A204.1 (cell line): ENCODE results near the gene DPF1.
"Not testable (repeated sequence)": the region's sequence is repeated elsewhere in the genome, so short reads cannot be mapped to it uniquely, and the experiment has no call there.

Source experiments
- FAIRE-seq: peaks from 2 replicates; lab custom pipeline; 2012; peaks lifted over from hg19 to GRCh38; lab: Jason Lieb, UNC

The DPF1 gene

DNA sequence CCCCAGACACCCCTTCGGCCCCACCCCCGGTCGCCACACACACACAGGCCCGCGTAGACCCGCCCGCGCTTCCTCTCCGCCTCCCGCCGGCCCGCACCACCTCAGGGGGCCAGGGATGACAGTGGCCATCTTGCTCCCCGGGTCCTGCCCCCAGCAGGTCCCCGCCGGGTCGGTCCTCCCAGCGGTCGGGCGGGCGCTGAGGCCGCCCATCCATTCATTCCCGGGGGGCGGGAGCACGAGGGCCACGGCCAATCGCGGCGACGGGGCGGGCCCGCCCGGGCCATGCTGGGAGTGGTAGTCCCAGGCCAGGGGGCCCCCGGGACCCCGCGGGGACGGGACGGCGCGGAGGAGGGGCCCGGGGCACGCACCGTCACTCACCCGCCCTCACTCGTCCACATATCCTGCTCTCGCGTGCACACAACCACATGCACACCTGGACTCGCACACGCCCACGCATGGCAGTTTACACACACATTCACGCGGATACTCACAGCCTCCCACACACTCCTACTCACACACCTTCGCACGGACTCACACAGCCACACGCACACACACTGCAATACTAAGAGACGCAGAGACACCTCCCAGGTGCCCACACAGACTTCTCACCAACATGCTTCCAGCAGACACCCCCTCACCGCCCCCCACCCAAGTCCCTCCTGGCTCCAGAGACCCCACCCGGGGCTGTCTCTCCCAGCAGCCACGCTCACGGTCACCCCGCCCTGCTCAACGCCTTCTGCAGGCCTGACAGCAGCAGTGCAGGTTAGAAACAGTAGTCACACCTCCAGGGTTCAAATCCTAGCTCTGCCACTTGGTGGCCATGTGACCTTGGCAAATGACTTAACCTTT lies at the start of gene DPF1:
DPF1 (minus strand) TSS at position 209 of the 849 bp plus-strand sequence; CDS start at position 129, 80 bp downstream.
- no peak for FAIRE-seq

DNA sequence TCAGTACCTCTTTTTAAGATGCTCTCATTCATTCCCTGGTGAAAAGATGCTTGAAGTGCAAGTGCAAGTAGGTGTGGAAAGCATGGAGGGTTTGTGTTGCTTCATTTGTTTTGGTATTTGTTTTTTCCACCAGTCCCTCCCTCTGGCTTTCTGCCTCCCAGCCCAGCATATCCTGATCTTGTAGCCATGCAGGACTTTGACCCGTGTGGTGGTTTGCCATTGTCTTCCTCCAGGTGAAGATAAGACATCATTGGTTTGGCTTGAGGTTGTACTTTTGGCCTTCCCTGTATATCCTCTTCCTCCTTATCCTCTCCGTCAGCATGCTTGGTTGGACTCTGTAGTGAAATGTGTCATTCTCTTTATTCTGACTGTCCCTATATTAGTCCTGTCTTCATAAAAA lies 49.5 kb upstream of the DPF1 start:
- FAIRE-seq: no peak

DNA sequence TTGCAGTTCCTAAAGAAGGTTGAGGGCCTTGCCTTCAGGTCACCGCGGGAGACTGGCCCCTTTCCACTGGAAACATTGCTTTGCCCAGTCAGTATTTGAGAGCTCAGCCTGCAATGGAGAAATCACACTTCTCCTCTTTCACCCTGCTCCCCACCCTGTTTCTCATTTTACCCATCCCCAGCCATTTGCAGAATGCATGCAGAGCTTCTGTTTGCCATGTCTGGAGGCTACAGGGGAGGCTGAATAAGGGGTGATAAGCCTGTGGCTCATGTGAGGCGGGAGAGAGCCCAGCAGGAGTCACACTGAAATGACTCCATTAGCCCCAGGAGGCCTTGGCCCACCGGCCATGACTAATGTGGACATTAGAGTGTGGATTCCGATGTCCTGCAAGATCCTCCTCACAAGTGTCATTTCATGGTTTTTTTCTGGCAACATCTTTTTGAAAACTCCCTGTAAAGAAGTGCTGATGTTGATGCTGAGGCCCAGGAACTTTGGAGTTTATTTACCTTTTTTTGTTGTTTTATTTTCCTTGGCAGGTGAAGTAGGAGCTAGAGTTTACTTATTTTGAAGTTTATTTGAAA lies 46.7 kb upstream of the DPF1 start:
- no peak for FAIRE-seq

DNA sequence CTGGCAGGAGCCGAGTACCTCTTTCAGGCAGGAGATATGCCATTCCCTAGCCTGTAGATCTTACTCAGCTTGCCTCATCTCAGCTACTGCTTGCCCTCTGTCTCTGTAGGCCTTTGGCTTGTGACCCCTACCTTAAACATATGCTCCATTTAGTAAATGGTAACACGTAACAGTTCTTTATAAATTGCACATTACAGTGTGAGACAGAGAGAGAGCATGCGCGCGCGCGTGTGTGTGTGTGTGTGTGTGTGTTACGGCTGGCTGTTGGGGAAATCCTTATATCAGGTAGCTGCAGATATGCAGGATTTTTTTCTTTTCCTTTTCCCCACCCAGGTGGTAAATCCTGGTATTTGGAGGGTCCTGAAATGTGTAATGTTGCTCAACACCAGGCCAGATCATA lies 44.5 kb upstream of the DPF1 start:
- no peak for FAIRE-seq

DNA sequence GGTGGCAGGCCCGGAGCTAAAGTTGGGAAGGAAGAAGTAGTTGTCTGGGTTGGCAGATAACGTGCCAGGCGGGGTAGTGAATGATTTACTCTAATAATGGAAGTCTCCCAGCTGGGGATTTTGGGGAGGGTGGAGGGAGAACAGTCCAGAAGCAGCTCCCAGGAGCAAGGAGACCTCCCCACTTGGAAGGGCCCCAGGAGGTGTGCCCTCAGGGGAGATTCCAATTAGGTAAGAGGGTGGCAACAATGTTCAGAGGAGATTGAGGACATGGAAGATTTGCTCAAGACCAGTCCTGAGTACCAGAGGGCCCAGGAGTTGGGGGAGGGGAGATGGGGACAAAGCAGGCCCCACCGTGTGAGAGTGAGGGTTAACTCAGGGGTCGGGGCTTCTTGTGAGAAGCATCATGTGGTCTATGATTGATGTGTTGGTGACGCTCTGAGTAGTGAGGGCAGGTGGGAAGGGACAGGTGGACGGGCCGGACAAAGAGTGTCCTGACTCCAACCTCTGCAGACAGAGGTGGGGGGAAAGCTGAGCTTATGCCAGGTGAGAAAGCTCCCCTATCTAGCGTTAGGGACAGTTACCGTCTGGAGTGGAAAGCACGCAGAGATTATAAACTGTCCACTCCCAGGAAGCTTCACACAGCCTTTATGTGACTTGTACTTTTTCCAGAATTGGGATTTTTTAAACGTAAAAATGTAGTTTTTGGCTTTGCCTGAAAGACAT lies 43.9 kb upstream of the DPF1 start:
- FAIRE-seq: no peak

DNA sequence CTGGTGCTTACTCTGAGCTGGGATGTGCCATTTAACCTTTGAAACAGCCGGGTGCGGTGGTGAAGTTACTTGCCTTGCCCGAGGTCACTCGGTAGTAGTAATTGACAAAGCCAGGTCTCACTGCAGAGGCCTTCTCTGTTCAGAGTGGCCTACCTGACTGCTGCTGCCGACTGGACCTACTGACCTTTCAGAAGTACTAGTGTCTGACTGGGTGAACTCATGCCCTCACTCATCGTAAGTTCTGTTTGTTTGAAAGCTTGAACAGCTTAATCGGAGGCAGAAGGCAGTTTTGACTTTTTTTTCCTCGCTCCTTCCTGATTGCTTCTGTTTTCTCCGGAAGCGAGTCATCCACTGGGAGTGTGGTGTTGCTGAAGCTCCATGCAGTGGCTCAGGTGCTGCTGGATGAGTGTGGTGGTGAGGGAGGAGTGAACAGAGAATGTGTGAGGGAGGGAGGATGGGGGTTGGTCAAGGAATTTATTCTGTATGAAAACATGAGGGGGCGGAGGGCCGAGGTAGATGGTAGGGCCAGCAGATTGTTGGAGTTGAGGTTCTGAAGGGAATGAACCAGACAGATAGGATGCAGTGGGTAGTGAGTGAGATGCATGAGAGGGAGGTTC lies 43.1 kb upstream of the DPF1 start:
- FAIRE-seq: no peak

DNA sequence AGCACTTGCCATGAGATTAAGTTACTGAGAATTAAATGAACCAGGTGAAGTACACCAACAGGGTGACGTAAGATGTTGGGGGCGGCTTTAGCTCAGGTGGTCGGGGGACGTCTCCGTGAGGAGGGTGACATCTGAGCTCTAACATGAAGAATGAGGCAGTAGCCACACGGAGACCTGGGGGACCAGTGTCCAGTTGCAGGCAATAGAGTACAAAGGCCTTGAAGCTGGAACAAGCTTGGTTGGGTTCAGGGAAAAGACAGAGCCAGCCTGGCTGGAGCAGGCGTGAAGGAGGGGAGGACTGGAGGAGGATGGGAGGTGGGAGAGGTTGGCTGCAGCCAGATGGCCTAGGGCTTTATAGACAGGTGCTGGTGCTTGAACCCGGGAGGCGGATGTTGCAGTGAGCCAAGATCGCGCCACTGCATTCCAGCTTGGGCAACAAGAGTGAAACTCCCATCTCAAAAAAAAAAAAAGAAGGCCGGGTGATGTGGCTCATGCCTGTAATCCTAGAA lies 42.0 kb upstream of the DPF1 start:
- no peak for FAIRE-seq

DNA sequence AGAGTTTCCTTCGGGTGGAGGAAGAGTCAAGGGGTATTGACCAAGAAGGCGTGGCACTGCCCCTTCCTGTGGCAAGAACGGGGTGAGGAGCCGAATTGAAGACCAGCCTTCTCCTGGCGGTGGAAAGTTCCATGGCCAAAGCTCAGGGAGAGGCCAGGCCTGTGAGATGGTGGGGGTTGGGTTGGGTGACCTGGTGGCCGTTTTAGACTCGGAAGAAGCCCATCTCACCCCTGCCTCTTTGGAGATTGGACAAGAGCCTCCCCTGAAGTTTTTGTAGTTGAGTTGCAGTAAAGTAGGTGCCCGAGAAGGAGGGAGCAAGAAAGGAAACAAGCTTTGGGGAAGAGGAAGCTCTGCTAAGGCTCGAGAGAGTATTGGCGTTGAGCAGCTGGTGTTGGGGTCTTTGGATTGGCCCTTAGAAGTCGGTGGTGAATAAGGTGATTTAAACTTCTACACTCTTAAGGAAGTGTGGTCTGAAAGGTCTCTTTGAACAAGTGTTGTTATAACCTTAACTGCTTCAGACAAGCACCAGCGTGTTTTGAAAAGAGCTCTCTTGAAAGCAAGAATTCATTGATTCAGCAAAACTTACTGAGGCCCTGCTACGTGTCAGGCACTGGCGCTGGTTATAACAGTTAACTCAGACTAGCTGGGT lies 41.3 kb upstream of the DPF1 start:
- no peak for FAIRE-seq

DNA sequence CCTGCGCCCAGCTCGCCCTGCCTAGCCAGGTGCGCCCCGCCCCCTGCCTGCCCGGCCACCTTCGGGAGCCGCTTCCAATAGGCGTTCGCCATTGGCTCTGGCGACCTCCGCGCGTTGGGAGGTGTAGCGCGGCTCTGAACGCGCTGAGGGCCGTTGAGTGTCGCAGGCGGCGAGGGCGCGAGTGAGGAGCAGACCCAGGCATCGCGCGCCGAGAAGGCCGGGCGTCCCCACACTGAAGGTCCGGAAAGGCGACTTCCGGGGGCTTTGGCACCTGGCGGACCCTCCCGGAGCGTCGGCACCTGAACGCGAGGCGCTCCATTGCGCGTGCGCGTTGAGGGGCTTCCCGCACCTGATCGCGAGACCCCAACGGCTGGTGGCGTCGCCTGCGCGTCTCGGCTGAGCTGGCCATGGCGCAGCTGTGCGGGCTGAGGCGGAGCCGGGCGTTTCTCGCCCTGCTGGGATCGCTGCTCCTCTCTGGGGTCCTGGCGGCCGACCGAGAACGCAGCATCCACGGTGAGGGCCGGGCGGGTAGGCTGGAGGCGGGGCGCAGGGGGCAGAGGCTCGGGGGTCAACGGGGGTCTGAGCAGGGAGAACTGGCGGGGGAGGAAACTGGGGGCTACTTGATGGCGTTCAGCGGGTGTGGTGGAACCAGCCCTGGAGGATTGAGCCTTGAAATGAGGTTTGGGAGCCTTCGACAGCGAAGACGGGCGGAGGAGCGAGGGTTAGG lies 40.6 kb upstream of the DPF1 start, which contains the start of gene SPINT2:
SPINT2 (plus strand) TSS at position 88 of the 727 bp plus-strand sequence; CDS start at position 408, 320 bp downstream.
- FAIRE-seq: no peak

DNA sequence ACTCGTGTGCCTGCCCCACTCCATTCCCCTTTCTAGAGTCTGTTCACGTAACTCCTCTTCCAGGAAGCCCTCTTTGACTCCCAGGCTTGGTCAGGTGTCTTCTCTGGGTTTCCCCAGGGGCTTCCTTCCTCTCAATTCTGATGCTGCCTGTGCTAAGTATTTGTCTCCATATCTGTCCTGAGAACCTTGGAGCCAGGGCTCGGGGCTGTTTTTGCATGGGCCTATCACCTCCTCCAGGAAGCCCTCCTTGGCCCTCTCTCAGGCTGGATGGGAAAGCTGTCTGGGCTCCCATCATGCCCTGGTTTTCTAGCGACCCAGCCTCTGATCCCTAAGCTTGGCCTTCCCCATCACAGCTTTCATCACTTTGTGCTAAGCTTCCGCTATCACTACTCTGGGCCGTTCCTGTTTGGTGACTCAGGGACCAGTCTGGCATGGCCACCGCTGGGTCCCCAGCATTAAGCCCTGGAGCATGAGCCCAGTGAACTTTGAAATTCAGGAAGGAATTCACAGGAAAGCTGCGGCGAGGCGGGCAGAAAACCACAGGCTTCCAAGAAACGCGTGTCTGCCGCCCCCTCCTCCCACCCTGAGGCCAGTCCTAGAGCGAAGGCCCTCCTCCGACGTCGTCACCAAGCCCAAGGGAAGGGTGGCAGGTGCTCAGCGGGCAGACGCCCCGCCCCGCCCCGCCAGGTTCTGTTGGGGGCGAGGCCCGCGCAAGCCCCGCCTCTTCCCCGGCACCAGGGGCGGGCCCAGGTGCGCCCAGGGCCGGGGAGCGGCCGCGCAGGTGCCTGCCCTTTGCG lies 39.9 kb upstream of the DPF1 start:
- FAIRE-seq: no peak

DNA sequence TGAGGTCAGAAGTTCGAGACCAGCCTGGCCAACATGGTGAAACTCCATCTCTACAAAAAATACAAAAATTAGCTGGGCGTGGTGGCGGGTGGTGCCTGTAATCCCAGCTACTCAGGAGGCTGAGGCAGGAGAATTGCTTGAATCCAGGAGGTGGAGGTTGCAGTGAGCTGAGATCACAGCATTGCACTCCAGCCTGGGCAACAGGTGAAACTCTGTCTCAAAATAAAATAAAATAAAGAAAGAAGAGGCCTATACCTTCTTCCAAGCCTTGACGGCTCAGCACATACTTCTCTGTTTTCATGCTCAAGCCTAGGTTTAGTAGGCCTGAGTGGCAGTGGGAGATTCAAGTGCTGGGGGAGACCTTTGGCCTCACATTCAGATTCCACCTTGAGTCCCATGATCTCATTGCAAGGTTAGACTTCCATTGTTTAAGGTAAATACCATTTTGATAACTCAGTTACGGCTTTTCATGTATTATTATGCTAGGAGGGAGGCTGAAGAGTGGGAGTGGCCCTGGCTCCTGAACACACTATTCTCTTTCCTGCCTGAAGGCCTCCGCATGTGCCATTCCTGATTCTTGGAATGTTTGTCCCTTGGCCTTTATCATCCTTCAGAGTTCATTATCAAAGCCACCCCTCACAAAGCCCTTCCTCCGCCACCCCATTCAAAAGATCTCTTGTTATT lies 38.7 kb upstream of the DPF1 start:
- FAIRE-seq: no peak

DNA sequence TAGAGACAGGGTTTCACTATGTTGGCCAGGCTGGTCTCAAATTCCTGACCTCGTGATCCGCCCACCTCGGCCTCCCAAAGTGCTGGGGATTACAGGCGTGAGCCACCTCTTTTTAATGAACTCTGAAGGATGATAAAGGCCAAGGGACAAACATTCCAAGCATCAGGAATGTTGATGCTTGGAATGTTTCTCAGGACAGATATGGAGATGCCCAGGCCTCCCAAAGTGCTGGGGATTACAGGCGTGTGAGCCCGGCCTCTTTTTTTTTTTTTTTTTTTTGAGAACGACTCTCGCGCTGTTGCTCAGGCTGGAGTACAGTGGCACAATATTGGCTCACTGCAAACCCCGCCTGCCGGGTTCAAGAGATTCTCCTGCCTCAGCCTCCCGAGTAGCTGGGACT lies 37.9 kb upstream of the DPF1 start:
- FAIRE-seq: not testable (repeated sequence)

DNA sequence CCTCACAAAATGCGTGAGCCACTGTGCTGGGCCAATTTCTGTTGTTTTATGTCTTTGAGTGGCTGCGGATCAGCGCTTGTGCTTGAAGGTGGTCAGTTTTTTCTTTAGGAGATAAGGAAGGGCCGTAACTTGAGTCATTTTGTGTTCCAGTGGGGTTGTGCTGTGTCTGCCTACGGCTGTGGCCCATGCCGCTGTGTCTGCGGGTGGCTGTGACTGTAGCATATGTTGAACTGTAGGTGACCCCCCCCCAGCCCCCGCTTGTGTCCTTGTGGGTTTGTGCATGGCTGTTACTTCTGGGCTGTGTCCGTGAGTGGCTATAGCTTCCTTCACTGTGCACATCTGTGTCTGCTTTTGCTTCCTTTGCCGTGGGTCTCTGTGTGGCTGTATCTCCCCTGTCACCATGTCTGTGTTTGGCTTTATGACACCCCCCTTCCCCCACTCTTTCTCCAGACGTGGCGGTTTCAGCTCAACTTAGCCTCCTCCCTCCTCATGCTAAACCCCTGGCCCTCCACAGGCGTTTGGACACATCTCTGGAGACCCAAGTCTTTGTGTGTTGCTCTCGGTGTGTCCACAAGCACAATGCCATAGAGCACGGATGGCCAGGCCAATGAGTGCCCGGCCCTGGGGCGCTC lies 31.5 kb upstream of the DPF1 start:
- FAIRE-seq: no peak

DNA sequence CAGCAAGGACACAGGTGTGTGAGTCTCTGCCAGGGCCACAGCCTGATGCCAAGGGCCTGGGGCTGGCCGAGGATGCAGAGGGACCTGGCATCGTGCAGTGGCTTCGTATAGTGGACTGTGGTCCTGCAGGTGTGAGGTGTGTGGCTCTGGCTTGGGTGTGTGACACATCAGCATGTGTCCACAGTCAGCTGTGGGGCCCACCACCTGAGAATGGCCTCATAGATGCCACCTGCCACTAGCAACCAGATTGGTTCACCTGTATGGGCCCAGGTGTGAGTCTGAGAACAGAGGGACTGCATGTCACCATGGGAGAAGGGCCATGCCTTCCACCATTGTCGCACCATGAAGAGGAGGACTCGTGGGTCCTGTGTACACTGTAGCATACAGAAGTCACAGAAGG lies 29.8 kb upstream of the DPF1 start:
- FAIRE-seq: no peak

DNA sequence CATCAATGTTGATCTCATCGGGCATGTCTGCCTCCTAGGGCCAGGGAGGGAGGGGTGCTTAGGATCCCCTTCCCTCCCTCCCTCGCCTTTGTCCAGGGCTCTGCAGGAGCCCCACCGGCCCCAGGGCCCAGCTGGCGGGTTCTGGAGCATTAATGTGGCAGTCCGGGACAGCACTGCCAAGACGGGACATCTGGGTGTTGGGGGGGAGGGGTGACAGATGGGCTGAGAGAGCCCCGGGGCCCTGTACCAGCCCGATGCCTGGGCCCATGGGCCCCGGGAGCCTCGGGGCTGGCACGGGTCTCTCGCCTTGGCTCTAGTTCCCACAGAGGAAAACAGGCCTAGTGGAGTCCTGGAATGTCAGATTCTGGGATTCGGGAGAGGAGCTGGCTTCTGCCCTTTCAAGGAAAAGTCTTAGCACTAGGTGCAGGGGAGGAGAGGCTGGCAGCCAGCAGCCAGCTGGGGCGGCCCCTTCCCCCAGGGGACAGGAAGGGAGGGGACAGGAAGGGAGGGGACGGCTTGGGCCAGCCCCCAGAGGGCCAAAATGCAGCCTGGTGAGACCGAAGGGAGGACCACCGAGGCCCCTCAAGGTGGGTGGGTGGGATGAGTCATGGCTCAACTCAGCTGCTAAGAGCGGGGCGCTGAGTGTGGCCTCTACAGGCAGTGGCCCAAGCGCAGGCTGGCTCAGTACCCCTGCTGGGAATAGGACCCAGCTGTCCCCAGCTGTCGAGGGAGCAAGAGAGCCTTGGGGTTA lies 29.1 kb upstream of the DPF1 start:
- no peak for FAIRE-seq

DNA sequence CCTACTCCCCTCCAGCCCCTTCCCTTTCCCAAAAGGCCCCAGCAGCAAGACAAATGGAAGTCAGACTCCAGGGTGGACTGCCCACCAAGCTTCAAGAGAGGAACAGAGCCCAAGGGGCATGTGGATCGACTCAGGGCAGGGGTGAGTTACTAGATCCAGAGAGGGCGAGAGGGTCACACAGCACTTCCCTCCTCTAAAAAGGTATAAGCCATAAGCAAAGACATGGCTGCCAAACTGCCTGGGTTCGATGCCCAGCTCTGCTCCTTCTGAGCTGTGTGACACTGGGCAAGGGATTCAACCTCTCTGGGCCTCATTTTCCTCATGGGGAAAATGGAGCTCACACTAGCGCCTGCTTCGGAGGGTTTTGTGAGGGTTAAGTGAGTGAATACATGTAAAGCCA lies 28.4 kb upstream of the DPF1 start:
- FAIRE-seq: no peak

DNA sequence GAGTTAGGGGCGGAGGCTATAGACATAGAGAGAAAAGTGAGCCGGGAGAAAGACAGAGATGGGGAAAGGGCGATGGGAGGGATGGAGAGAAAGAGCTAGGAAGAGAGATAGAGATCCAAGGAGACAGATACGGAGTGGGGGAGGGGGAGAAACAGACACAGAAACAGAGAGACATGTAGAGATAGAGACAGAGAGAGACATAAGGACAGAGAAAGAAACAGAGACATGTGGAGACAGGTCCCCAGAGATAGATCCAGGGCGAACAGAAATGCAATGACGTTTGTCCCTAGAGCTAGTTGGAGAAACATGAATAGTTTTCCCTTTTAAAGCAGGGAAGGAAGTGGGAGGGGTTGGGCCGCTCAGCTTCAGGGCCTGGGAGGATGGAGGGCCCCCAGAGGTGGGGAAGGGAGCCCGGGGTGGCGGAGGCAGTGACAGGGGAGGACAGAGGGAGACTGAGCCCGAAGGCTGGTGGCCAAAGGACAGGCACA lies 27.6 kb upstream of the DPF1 start:
- no peak for FAIRE-seq

DNA sequence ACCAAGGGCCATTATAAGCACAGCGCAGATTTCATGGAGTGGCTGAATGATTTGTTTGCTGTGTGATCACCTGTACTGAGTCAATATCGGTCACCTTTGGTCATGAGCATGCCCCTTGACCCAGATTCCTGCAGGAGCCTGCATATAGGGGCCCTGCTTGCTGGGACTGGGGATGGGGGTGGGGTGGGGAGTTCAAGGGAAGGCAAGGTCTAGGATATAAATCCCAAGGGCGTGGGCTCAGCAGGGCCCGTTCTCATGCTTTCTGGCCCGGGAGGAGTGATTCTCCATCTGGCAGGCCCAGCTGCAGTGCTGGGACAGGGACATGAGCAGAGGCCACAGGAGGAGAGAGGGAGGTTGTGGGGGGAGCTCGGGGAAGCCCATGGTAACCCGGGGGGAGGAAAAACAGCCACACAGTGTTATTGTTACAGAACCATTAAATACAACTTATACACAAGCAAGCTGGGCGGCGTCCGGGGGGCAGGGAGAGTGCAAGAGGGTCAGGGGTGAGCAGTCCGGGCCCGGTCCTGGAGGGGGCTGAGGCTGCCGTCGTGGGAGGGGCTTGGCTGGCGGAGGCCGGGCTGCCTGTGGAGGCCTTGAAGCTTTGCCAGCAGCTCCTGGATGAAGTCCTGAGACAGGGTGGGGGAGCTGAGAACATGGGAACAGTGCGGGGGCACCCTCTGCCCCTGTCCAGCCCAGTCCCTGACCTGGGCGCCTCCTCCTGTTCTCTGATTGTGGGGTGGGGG lies 27.0 kb upstream of the DPF1 start:
- no peak for FAIRE-seq
